HG02870 (cell line): ENCODE measurements around the gene CACNA1G.

ENCODE experiments used
- ATAC-seq: cut with Tn5 transposase; IDR thresholded peaks from one replicate; pipeline ENCODE4 v1.9.1; 2021; ENCODE audit warnings: mild to moderate bottlenecking, moderate library complexity; ENCODE audit not compliant: unreplicated experiment

Gene CACNA1G

DNA sequence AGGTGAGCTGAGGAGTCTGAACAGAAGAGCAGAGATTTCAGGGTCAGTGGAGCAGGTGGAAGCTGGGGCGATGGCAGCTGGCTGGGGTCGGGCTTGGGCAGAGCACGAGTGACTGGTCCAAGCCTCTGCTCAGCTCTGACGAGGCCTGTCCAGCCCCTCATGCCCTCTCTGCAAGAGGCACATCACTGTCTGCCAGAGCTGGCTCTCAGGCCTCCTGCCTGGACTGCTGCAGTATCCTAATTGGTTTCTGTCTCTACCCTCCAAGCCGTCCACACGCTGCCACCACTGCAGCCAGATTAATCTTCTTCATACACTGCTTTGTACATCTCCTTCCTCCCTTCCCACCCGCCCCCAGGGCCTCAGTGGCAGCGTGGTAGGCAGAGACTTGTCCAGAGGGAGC is 25.4 kb downstream of the CACNA1G start:
- no peak for ATAC-seq

DNA sequence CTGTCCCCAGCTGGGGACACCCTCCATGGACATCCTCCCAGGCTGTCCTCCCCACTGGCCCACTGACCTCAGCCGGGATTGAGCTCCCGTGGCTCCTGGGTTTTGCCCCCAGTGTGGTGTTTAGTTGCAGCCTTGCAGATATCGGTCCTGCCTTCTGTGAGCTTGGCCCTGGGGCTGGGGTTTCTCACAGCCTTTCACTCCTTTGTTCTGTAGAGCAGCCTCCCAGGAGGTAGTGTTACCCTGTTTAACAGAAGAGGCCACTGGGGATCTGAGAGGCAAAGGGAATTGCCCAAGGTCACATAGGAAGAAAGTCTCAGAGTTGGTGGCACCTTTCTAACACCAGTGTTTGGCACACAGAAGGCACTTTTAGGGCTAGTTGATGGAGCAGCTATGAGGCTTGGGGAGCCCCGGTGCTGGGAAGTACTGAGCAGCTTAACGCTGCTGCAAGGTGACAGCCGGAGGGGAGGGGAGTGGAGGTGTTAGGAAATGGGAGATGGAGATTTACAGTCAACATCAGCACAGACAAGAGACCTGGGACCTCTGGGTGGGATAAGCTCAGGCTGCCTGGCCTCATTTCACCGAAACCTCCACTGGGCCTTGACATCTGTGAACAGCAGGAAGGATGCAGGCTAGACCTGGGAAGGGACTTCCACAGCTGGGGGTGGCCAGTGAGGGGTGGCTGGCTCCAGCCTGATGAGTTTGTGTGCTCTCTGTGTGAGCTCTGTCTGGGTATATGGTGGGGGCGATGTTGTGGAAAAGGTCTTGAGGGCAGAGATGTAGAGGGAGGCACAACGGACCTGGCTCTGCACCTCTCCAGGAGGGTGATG is 26.1 kb downstream of the CACNA1G start:
- no peak for ATAC-seq

DNA sequence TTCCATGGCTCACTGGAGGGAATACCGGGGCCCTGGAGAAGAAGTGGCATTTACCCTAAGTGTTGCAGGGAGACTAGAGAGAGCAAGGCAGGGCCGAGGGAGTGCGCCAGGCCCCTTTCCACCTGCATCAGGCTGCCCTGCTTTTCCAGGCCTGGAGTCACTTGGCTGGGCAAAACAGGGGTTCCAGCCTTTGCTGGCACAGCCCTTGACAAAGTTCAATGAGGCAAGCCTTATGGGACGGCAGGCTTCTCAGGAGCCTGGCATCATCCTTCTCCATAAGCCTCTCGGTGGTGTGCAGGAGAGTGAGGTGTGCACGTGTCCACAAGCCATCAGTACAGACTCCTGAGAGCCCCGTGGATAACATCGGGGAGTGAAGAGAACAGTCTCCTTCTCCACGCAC is 27.1 kb downstream of the CACNA1G start:
- no peak for ATAC-seq

DNA sequence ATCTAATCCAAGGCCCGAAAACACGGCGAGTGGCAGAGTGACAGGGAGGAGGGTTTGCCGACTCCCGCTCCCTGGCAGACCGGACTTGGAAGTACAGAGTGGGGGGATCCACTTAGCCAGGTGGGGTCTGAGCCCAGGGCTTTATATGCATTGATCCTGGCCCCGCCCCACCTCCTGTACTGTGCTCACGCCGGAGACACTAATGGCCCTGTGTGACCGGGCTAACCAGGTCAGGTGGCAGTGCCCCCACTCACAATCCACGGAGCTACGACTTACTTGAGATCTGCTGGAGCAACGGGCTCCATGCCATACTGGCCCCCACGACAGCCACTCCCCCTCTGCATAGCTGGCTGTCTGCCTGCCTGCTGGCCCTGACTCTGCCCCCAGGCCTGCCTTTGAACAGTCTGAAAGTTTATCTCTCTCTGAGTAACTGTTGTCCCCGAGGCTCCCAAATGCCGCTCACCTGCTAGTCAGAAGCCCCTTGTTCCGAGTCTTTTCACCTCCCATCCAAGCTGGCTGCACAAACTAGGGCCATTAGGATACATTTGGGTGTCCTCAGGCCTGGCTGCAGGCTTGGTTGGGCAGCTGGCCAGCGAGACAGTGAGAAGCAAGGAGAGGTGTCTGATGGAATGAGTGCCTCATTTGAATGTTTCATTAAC is 28.0 kb downstream of the CACNA1G start:
- no peak for ATAC-seq

DNA sequence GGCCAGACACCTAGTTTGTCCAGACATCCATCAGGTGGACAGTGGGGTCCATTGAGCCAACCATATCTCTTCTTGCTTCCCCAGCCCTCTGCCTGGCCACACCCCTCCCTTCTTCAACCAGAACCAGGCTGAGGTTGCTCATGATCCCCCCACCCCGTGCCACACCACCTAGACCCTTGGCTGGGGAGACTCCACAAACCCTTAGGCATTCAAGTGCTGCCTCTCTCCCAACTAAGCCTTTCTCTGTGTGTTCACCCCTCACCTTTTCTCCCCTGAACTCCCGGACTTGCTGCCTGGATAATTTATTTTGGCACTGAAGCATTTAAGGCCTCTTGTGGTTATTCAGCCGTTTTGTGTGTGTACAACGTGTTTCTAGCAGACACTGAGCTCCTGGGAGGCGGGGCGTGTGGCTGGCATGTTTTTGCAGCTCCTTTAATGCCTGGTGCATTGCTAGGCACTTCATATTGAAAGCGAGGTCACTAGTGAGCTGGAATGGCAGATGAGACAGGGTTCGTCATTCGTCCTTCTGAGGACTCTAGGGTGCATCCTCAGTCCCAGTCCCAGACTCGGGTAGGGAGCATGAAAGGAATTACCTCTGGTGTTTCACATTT is 28.7 kb downstream of the CACNA1G start:
- ATAC-seq, result no peak

DNA sequence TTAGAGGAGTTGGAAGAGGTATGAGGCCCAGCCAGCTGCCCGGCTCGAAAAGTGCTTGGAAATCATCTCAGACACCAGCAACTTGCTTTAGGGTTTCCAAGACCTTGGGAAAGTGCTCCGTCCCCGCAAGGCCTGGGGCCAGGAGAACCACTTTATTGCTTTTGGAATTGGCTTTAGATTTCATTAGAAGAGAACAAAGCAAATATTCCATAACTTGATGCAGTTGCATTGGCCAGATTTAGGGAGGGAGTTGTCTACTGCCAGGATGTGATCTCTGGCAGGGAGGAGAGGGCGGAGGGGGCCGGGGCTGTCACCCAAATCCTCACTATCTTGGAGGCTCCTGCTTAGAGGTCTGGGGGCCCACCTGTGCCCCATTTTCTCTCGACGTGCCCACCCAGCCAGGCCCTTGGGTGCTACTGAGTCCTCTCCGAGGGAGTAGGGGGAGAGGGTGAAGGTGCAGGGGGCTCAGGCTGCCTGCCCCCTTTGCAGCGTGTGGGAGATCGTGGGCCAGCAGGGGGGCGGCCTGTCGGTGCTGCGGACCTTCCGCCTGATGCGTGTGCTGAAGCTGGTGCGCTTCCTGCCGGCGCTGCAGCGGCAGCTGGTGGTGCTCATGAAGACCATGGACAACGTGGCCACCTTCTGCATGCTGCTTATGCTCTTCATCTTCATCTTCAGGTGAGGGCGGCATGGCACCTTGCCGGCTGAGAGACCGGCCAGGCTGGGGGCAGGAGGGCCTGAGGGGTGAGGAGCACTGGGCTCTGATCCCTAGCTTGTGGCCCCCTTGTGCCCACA is 30.6 kb downstream of the CACNA1G start:
- ATAC-seq, result no peak

GRCh38 chr17:50593321-50593720 is 32.8 kb downstream of the CACNA1G start:
- ATAC-seq, result no peak

DNA sequence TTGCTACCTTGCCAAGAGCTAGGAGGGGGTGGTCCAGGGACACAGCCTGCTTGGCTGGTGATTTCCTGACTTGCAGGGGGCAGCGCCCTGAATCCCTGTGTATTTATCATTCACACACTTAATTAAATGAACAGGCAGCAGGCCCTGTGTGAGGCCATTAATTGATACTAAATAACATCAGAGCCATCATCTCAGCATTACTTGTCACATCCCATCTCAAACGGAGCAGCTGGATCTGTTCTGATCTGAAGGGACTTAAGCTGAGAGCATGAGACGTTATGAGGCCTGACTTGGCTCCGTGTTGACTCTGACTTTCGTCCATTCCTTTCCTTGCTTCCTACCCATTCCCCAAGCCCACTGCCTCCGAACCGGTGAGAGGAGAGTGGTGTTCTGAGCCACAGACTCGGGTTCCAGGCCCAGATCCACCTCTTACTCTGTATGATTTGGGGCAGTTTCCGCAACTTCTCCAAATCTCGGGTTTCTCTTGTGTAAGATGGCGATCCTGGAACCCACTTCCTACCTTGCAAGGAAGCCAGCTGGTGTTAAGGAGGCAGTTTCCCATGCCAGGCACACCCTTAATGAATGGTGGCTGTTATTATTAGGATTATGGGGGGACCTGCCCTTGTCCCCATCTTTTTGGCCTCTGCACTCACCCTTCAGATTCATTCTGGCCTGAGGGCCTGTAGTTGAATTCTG is 33.8 kb downstream of the CACNA1G start:
- ATAC-seq, result no peak

- ATAC-seq, result no peak
These were observed 34.4 kb downstream of the CACNA1G start for GRCh38 chr17:50594892-50595291.

DNA sequence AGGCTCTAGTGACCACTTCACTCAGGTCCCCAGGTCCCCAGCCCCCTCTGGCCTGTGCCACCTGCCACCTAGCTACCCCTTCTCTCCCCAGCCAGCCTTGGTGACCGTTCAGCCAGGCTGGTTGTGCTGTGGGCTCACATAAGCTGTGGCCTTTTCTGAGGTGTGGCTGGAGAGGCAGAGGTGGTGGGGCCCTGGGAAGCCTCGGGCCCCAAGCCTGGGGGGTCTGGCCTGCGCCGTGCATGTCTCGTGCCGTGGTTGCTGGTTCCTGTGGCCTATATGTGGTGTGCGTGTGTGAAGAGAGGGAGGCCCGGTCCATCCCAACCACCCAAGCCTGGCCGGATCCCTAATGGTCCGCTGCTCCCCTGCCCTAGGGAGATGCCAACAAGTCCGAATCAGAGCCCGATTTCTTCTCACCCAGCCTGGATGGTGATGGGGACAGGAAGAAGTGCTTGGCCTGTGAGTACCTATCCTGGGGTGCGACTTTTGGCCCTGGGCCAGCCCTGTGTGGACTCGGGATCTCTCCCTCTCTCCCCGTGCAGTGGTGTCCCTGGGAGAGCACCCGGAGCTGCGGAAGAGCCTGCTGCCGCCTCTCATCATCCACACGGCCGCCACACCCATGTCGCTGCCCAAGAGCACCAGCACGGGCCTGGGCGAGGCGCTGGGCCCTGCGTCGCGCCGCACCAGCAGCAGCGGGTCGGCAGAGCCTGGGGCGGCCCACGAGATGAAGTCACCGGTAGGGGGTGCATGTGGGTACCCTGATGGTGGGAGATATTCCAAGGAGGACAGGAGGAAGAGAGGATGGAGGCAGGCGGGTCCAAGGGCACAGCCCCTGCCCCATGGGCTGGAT is 35.9 kb downstream of the CACNA1G start:
- ATAC-seq, result no peak

DNA sequence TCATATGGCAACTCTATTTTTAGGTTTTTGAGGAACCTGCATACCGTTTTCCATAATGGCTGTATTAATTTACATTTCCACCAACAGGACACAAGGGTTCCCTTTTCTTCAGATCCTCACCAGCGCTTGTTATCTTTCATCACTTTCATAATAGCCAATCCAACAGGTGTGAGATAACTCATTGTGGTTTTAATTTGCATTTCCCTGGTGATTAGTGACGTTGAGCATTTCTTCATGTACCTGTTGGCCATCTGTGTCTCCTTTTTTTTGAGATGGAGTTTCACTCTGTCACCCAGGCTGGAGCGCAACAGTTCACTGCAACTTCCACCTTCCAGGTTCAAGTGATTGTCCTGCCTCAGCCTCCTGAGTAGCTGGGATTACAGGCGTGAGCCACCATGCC is 38.0 kb downstream of the CACNA1G start:
- no peak for ATAC-seq

- ATAC-seq, result no peak
These were observed 39.1 kb downstream of the CACNA1G start for GRCh38 chr17:50599606-50600005.

DNA sequence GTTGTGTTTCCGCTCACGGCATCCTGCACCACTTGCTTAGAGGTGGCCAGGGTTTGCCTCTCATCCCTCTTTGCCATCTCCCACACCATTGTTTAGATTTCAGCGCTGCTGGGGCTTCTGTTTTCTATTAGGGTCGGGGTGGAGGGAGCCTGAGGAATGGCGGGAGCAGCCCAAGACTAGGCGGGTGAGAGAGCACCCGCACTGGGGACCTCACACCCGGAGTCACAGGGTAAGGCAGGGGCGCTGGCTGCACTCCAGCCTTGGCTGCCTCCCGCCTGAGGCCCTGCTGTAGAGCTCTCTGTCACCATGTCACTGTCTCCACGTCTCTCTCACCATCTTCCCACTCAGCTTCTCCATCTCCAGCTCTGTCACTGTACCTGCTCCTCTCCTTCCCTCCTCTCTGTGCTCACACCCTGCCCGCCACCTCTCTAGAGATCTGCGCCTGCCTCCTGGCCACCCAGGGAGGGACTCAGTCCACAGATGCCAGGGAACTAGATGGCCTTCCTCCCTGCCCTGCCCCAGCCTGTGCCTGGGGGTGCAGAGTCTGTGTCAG is 41.4 kb downstream of the CACNA1G start:
- ATAC-seq, result no peak

GRCh38 chr17:50602836-50603235 is 42.3 kb downstream of the CACNA1G start:
- no peak for ATAC-seq

DNA sequence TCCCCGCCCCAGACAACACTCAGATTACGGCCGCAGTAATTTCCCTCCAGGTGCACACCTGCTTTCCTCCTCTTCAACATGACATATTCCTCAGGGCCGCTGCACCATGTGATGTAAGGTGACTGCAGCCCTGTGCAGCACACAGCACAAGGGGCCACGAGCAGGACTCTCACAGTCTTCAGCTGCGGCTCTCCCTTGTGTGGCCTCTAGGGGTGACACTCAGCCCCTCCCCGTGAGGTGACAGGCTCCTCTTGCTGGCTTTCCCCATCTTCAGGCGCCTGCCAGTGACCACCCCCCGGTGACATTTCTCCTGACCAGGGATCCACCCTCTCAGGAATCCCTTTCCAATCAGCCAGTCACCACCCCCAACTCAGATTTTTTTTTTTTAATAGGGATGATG is 42.8 kb downstream of the CACNA1G start:
- ATAC-seq, result no peak

DNA sequence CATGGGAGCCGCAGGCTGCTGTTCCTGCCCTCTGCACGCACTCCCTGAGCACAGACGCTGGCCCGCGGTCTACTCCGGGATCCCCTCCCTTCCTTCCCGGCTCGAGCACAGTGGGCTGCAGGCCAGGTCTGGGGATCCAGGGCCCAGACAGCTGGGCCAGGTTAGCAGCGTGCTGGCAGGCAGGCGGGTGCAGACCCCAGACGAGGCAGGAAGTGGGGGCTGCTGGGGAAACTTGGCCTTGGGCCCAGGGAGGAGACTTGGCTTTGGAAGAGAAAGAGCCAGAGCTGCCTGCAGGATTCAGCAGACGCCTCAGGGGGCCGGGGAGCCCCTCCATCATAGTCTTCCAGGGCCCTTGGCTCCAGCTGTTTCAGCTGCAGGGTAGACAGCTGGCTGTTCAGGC is 44.0 kb downstream of the CACNA1G start:
- no peak for ATAC-seq

DNA sequence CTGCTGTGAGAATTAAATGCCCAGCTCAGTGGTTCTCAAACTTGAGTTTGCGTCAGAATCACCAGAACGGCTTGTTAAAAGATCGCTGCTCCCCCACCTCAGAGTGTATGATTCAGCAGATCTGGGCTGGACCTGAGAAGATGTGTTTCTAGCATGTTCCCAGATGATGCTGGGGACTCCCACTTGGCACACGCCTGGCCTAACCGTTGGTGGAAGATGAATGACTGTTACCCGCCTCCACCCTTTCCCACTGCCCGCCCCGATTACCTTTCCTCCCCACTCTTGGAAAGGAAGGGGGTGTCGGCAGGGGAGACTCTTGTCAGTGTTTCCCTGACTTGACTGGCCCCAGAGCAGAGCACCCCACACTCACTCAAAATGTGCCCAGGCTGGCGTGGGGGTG is 44.9 kb downstream of the CACNA1G start:
- ATAC-seq, result no peak

- ATAC-seq, result no peak
These were observed 47.1 kb downstream of the CACNA1G start for GRCh38 chr17:50607522-50608175.
